LNCaP clone FGC (cell line): ENCODE data around the gene ITPR1.
"Not testable (repeated sequence)": the region's sequence is repeated elsewhere in the genome, so short reads cannot be mapped to it uniquely, and the experiment has no call there.

Source experiments
- DNase-seq: peaks from one replicate; pipeline ENCODE4 v3.0.0-alpha.2; 2011; ENCODE audit warnings: low read depth
- H3K4me3 ChIP-seq: 2 replicates; pipeline ENCODE4 v1.5.1; 2011; ENCODE audit warnings: mild to moderate bottlenecking, low read depth, low read length, control low read depth
- CTCF ChIP-seq: IDR thresholded peaks from 2 replicates; pipeline ENCODE4 v1.5.1; 2012; ENCODE audit warnings: mild to moderate bottlenecking; ENCODE audit not compliant: control insufficient read depth, insufficient read depth; ENCODE audit errors: extremely low read depth

ITPR1 gene

GRCh38 chr3:4761759-4762158, 268.6 kb downstream of the ITPR1 start:
- DNase-seq = no peak

GRCh38 chr3:4762481-4763230, 269.5 kb downstream of the ITPR1 start:
- DNase-seq = peak; percentile 28
- H3K4me3 ChIP-seq = not testable (repeated sequence)

More at GRCh38 chr3:4761759-4762158, 268.6 kb downstream of the ITPR1 start:
- H3K4me3 ChIP-seq = no peak overlapping the region
- TF ChIP-seq CTCF = no peak

- no peak overlapping the region for H3K4me3 ChIP-seq
- TF ChIP-seq CTCF = no peak
- DNase-seq = no peak
Measured at GRCh38 chr3:4763604-4764247, 270.6 kb downstream of the ITPR1 start.

GRCh38 chr3:4765212-4765611, 272.1 kb downstream of the ITPR1 start:
- TF ChIP-seq CTCF = no peak
- no peak for DNase-seq
- no peak overlapping the region for H3K4me3 ChIP-seq

GRCh38 chr3:4766263-4766662, 273.1 kb downstream of the ITPR1 start:
- H3K4me3 ChIP-seq = no peak overlapping the region
- TF ChIP-seq CTCF = no peak
- no peak for DNase-seq

- no peak for TF ChIP-seq CTCF
- DNase-seq = no peak
- no peak overlapping the region for H3K4me3 ChIP-seq
Measured at GRCh38 chr3:4766716-4767499, 273.8 kb downstream of the ITPR1 start.

- TF ChIP-seq CTCF = no peak
- no peak overlapping the region for H3K4me3 ChIP-seq
- no peak for DNase-seq
Measured at GRCh38 chr3:4768021-4768420, 274.9 kb downstream of the ITPR1 start.
